ENCODE measurements around the gene ANTXR2. TPM values are rescaled to one million over a fixed set of nuclear protein-coding genes. Genes with fewer than 3 reads are reported as not detected.

ANTXR2 gene
- total RNA-seq, 6 experiments from 2014 or later: 24.5 to 86.0 (median 33.7) TPM

GRCh38 chr4:80094191-80094590 is 21.2 kb upstream of the ANTXR2 start:
- intact Hi-C loops (cut with DNase I): no loop called here
- no peaks in the 10 kb centered on the region for H3K36me3 ChIP-seq
- no peaks in the 10 kb centered on the region for H3K27me3 ChIP-seq
- WGBS (ENCODE audit: insufficient coverage, low coverage, low lambda C conversion rate, missing lambda C conversion rate): 80% methylated on average over 1 of the region's 1 CpG
- no peaks in the 10 kb centered on the region for H3K4me1 ChIP-seq
- DNase-seq (no peak), ATAC-seq (no peak)
- TF ChIP-seq POLR2A (IDR thresholded peaks at IDR 0.05): no peak
- TF ChIP-seq, protein P1, sequence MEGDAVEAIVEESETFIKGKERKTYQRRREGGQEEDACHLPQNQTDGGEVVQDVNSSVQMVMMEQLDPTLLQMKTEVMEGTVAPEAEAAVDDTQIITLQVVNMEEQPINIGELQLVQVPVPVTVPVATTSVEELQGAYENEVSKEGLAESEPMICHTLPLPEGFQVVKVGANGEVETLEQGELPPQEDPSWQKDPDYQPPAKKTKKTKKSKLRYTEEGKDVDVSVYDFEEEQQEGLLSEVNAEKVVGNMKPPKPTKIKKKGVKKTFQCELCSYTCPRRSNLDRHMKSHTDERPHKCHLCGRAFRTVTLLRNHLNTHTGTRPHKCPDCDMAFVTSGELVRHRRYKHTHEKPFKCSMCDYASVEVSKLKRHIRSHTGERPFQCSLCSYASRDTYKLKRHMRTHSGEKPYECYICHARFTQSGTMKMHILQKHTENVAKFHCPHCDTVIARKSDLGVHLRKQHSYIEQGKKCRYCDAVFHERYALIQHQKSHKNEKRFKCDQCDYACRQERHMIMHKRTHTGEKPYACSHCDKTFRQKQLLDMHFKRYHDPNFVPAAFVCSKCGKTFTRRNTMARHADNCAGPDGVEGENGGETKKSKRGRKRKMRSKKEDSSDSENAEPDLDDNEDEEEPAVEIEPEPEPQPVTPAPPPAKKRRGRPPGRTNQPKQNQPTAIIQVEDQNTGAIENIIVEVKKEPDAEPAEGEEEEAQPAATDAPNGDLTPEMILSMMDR (IDR thresholded peaks at IDR 0.05): no peak
- H3K27ac ChIP-seq: no peak overlapping the region
- H3K4me3 ChIP-seq: no peak overlapping the region
- no peaks in the 10 kb centered on the region for H3K9me3 ChIP-seq

DNA sequence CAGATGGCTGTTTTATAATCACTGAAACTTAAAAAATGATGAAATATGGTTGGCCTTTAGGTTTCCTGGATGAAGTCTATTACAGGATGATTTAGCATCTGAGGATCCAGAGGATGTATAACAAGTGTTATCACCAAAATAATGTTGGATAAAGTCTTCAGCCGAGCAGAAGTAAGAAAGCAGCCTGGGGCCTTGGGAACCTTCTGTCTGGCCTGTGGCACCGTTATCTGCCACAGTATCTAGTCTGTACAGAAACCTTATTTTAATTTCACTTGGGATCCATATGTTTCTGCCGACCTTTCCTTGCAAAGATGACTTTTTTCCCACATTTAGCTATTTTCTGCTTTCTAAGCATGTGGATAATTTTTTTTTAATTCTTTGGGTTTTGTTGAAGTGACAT is 20.5 kb upstream of the ANTXR2 start:
- ATAC-seq (no peak), DNase-seq (no peak)
- Histone ChIP-seq H3K9me3 (no peaks in the 10 kb centered on the region), H3K4me1 (no peaks in the 10 kb centered on the region), H3K36me3 (no peaks in the 10 kb centered on the region), H3K4me3 (no peak overlapping the region), H3K27me3 (no peaks in the 10 kb centered on the region), H3K27ac (no peak overlapping the region)
- intact Hi-C loops (cut with DNase I): no loop called here
- TF ChIP-seq POLR2A (IDR thresholded peaks at IDR 0.05): no peak
- TF ChIP-seq, protein P1 (IDR thresholded peaks at IDR 0.05): no peak
- WGBS (ENCODE audit: insufficient coverage, low coverage, low lambda C conversion rate, missing lambda C conversion rate): 71% methylated on average over 3 of the region's 3 CpGs

DNA sequence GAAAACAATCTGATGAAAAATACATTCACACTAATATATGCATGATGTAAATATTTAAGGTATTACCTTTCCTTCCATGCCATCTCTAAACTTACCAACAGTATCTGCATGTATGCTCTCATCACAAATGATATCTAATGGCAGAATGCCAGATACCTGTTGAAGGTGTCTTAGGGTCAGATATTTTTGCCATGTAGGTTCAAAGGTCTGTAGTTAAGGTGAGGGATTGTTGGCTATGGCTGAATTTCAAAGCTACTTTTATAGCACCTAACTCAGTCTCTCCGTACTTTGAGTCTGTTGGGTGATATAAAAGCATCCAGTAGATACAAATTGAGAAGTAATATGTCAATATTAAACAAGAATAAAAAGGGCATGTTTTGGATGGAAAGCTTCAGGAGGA is 19.8 kb upstream of the ANTXR2 start:
- 100% methylated on average over 1 of the region's 1 CpG for WGBS (ENCODE audit: insufficient coverage, low coverage, low lambda C conversion rate, missing lambda C conversion rate)

GRCh38 chr4:80092088-80092487 is 19.1 kb upstream of the ANTXR2 start:
- Histone ChIP-seq H3K4me3 (no peak overlapping the region), H3K36me3 (no peaks in the 10 kb centered on the region), H3K9me3 (no peaks in the 10 kb centered on the region), H3K27ac (no peak overlapping the region), H3K4me1 (no peaks in the 10 kb centered on the region), H3K27me3 (no peaks in the 10 kb centered on the region)
- intact Hi-C loops (cut with DNase I): no loop called here
- TF ChIP-seq POLR2A (IDR thresholded peaks at IDR 0.05): no peak
- TF ChIP-seq, protein P1 (IDR thresholded peaks at IDR 0.05): no peak
- 55% methylated on average over 2 of the region's 2 CpGs for WGBS (ENCODE audit: insufficient coverage, low coverage, low lambda C conversion rate, missing lambda C conversion rate)
- DNase-seq: no peak
- no peak for ATAC-seq

More for the DNA sequence above, 19.8 kb upstream of the ANTXR2 start:
- Histone ChIP-seq H3K9me3 (no peaks in the 10 kb centered on the region), H3K36me3 (no peaks in the 10 kb centered on the region), H3K27me3 (no peaks in the 10 kb centered on the region), H3K4me3 (no peak overlapping the region), H3K4me1 (no peaks in the 10 kb centered on the region), H3K27ac (no peak overlapping the region)
- DNase-seq (no peak), ATAC-seq (no peak)
- intact Hi-C loops (cut with DNase I): no loop called here
- no peak for TF ChIP-seq POLR2A (IDR thresholded peaks at IDR 0.05)
- TF ChIP-seq, protein P1 (IDR thresholded peaks at IDR 0.05): no peak

DNA sequence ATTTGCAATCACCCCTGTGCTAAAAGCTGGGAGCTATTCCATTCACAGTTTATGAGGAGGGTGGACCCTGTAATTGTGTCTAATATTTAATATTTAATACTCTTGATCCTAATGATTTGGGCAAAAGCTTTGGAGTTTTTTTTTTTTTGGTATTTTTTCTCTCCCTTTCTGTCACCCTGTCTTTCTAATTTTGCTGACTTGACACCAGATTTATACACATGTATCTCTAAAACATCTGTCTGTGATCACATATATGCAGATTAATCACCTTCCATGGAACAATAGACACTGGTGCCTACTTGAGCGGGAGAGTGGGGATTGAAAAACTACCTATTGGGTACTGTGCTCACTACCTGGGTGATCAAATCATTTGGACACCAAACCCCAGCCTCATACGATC is 18.7 kb upstream of the ANTXR2 start:
- no peak for ATAC-seq
- 70% methylated on average over 2 of the region's 2 CpGs for WGBS (ENCODE audit: insufficient coverage, low coverage, low lambda C conversion rate, missing lambda C conversion rate)
- Histone ChIP-seq H3K4me3 (no peak overlapping the region), H3K36me3 (no peaks in the 10 kb centered on the region), H3K9me3 (no peaks in the 10 kb centered on the region), H3K27ac (no peak overlapping the region), H3K4me1 (no peaks in the 10 kb centered on the region), H3K27me3 (no peaks in the 10 kb centered on the region)
- no peak for DNase-seq
- TF ChIP-seq, protein P1 (IDR thresholded peaks at IDR 0.05): no peak
- no peak for TF ChIP-seq POLR2A (IDR thresholded peaks at IDR 0.05)
- intact Hi-C loops (cut with DNase I): no loop called here

Measured in right lobe of liver (tissue), 6 donors.